Naive thymus-derived CD8-positive, alpha-beta T cell (primary cell): ENCODE measurements around the gene KCNIP4. TPM values are rescaled to one million over a fixed set of nuclear protein-coding genes. Genes with fewer than 3 reads are reported as not detected.
A peak's percentile ranks its signal among the peaks of the same experiment; 100 is the strongest.
"Not testable (repeated sequence)": the region's sequence is repeated elsewhere in the genome, so short reads cannot be mapped to it uniquely, and the experiment has no call there.

ENCODE experiments used
- ATAC-seq, 2 donors: fragments of 150-1000 bp; cut with Tn5 transposase in 1 of 2; sonication (Bioruptor Pico), chemical (Tn5 transposase) in 1 of 2; 1 replicate in 1 of 2; 2 replicates in 1 of 2; pipeline ENCODE4 v1.10.0; 2021; ENCODE audit warnings: mild to moderate bottlenecking in 2 of 2, moderate library complexity in 2 of 2
- POLR2A ChIA-PET: fragments of 350-600 bp; sonication (Branson Sonifier 250); formaldehyde crosslinking; loops from one replicate; lab custom pipeline; 2021; ENCODE audit warnings: antibody characterized with exemption; lab: Charles Lee
- DNase-seq, 10 donors: peaks; one replicate each; pipeline versions ENCODE4 v3.0.0 to v3.0.0-alpha.2; 2020 to 2022
- H3K27ac Mint-ChIP-seq, 10 donors: one replicate each; pipeline ENCODE4 v1.8.0; 2020 to 2022; ENCODE audit warnings: mild to moderate bottlenecking in 10 of 10, mixed read lengths in 10 of 10, moderate library complexity in 4 of 10, inconsistent platforms in 1 of 10
- H3K27me3 Mint-ChIP-seq, 5 donors: one replicate each; pipeline ENCODE4 v1.8.0; 2021 to 2022; ENCODE audit warnings: mixed read lengths in 5 of 5
- H3K36me3 Mint-ChIP-seq, 3 donors: one replicate each; pipeline ENCODE4 v1.8.0; 2020 to 2022; ENCODE audit warnings: mixed read lengths in 3 of 3, mild to moderate bottlenecking in 2 of 3, inconsistent platforms in 1 of 3
- H3K4me1 Mint-ChIP-seq, 4 donors: one replicate each; pipeline ENCODE4 v1.8.0; 2021 to 2022; ENCODE audit warnings: mixed read lengths in 4 of 4
- H3K4me3 Mint-ChIP-seq, 10 donors: one replicate each; pipeline ENCODE4 v1.8.0; 2020 to 2022; ENCODE audit warnings: mild to moderate bottlenecking in 10 of 10, mixed read lengths in 10 of 10, moderate library complexity in 6 of 10, inconsistent platforms in 1 of 10
- H3K9me3 Mint-ChIP-seq, 9 donors: one replicate each; pipeline ENCODE4 v1.8.0; 2020 to 2022; ENCODE audit warnings: mixed read lengths in 9 of 9, mild to moderate bottlenecking in 3 of 9, inconsistent platforms in 1 of 9, moderate library complexity in 1 of 9
- polyA plus RNA-seq, 3 donors: library from polyadenylated mRNA; unstranded; fragments of 300-500 nt; fragmentation: Illumina TruSeq; gene quantifications; one replicate each; pipeline ENCODE4 v1.2.3, GENCODE V29; 2021
- total RNA-seq, 8 experiments: library from RNA in 2 of 8; stranded (reverse) in 2 of 8; gene quantifications; one replicate each; pipeline ENCODE4 v1.2.3 and lab custom pipeline; 2021 to 2026

The KCNIP4 gene
- total and polyA plus RNA-seq, 5 experiments from 2014 or later, result 0.19 to 0.36 TPM; not detected in 3

GRCh38 chr4:20761382-20761781, 1187.2 kb downstream of the KCNIP4 start:
- H3K27me3 Mint-ChIP-seq, result peaks cover 0 to 1% (median 0%) of the 10 kb centered on the region in 5 donors
- no peak for DNase-seq
- H3K4me1 Mint-ChIP-seq, result no peaks in the 10 kb centered on the region
- H3K9me3 Mint-ChIP-seq, result no peaks in the 10 kb centered on the region
- POLR2A ChIA-PET, result no interaction called here
- no peak overlapping the region for H3K4me3 Mint-ChIP-seq
- no peak overlapping the region for H3K27ac Mint-ChIP-seq
- ATAC-seq, result no peak
- H3K36me3 Mint-ChIP-seq, result no peaks in the 10 kb centered on the region

GRCh38 chr4:20760053-20760452, 1188.5 kb downstream of the KCNIP4 start:
- POLR2A ChIA-PET, result no interaction called here
- ATAC-seq, result no peak
- Mint-ChIP-seq H3K27ac (no peak overlapping the region), H3K9me3 (no peaks in the 10 kb centered on the region), H3K4me1 (no peaks in the 10 kb centered on the region), H3K36me3 (no peaks in the 10 kb centered on the region), H3K27me3 (no peaks in the 10 kb centered on the region), H3K4me3 (no peak overlapping the region)
- DNase-seq, result no peak

DNA sequence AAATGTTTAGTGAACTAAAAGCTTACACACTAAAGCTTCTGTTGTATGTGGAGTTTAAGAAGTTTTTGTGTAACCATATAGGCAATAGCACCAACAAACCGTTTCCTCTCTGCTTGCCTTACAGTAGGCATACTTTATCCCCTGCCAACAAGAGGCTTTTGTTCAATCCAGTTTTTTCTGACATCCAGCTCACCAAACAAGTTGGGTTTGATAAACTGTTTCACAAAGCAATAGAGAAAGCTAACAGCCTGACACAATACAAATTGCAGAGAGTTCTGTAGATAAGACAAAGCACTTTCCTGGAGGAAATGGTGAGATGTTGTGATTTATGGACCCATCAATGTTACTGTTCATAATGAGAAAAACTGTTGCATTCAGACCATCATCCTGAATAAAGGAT, 1194.5 kb downstream of the KCNIP4 start:
- DNase-seq (no peak), ATAC-seq (no peak)
- Mint-ChIP-seq H3K27ac (no peak overlapping the region), H3K4me3 (no peak overlapping the region), H3K36me3 (peaks cover 7 to 15% (median 14%) of the 10 kb centered on the region in 3 donors), H3K4me1 (peaks cover 0 to 5% (median 2%) of the 10 kb centered on the region in 4 donors), H3K9me3 (peaks cover 0 to 2% (median 0%) of the 10 kb centered on the region in 9 donors), H3K27me3 (no peaks in the 10 kb centered on the region)
- POLR2A ChIA-PET, result no interaction called here

- Mint-ChIP-seq H3K4me1 (peaks cover 0 to 5% (median 3%) of the 10 kb centered on the region in 4 donors), H3K36me3 (peaks cover 12 to 15% (median 14%) of the 10 kb centered on the region in 3 donors), H3K27ac (no peak overlapping the region), H3K27me3 (no peaks in the 10 kb centered on the region), H3K4me3 (no peak overlapping the region), H3K9me3 (peaks cover 0 to 3% (median 0%) of the 10 kb centered on the region in 9 donors)
- POLR2A ChIA-PET, result no interaction called here
- DNase-seq, result no peak
- ATAC-seq, result no peak
These were observed 1195.9 kb downstream of the KCNIP4 start for GRCh38 chr4:20752641-20753040.

- H3K27me3 Mint-ChIP-seq, POLR2A ChIA-PET, DNase-seq, H3K27ac Mint-ChIP-seq, H3K4me3 Mint-ChIP-seq, ATAC-seq, H3K4me1 Mint-ChIP-seq: not testable (repeated sequence)
- peaks cover 0 to 43% (median 25%) of the 10 kb centered on the region in 9 donors for H3K9me3 Mint-ChIP-seq
- H3K36me3 Mint-ChIP-seq, result peaks cover 1 to 24% (median 22%) of the 10 kb centered on the region in 3 donors
These were observed 1202.6 kb downstream of the KCNIP4 start for GRCh38 chr4:20746000-20746399.

DNA sequence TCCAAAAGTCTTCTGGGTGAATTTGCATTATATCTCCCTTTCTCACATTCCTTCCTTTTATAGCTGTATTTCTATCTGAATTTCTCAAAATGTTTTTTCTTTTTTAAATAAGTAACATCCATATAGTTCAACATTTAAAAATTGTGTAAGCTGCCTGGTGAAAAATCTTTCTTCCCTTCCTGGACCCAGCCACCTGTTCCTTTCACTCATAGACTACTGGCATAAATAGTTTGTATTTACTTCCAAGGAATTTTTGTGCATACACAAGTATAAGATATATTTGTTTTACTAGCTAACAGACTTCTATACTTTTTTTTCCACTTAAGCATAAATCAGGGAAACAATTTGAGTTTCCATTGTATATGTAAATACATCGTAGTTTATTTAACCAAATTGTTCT, 1212.6 kb downstream of the KCNIP4 start:
- no peak overlapping the region for H3K27ac Mint-ChIP-seq
- peaks cover 0 to 3% (median 0%) of the 10 kb centered on the region in 4 donors for H3K4me1 Mint-ChIP-seq
- peaks cover 50 to 73% (median 67%) of the 10 kb centered on the region in 3 donors for H3K36me3 Mint-ChIP-seq
- ATAC-seq (no peak), DNase-seq (no peak)
- H3K4me3 Mint-ChIP-seq, result no peak overlapping the region
- POLR2A ChIA-PET, result no interaction called here
- peaks cover 8 to 48% (median 39%) of the 10 kb centered on the region in 9 donors for H3K9me3 Mint-ChIP-seq
- H3K27me3 Mint-ChIP-seq, result no peaks in the 10 kb centered on the region

DNA sequence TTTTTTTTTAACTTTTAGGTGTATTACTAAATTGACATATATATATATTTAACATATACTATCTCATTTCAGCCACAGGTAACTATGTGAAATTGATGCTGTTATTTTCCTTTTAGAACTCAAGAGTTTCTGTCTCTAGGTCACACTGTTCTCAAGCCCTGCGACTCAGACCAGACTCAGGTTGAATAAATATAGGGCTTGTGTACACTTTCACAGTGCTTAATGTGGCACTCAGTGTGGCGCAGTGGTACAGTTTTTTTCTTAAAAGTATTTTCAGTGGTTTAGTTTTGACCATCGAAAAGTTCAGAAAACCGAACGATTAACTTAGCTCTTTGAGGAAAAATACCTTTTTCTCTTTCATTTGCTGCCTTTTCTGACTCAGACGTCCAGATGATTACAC, 1223.7 kb downstream of the KCNIP4 start:
- Mint-ChIP-seq H3K4me3 (no peak overlapping the region), H3K36me3 (peaks cover 25 to 81% (median 70%) of the 10 kb centered on the region in 3 donors), H3K4me1 (peaks cover 0 to 3% (median 0%) of the 10 kb centered on the region in 4 donors), H3K9me3 (peaks cover 5 to 15% (median 10%) of the 10 kb centered on the region in 9 donors), H3K27me3 (no peaks in the 10 kb centered on the region), H3K27ac (no peak overlapping the region)
- DNase-seq (no peak), ATAC-seq (no peak)
- POLR2A ChIA-PET, result no interaction called here

GRCh38 chr4:20723463-20723862, 1225.1 kb downstream of the KCNIP4 start:
- POLR2A ChIA-PET, result no interaction called here
- no peak overlapping the region for H3K27ac Mint-ChIP-seq
- DNase-seq, result no peak
- no peak overlapping the region for H3K4me3 Mint-ChIP-seq
- no peaks in the 10 kb centered on the region for H3K27me3 Mint-ChIP-seq
- H3K9me3 Mint-ChIP-seq, result peaks cover 5 to 23% (median 12%) of the 10 kb centered on the region in 9 donors
- peaks cover 33 to 86% (median 76%) of the 10 kb centered on the region in 3 donors for H3K36me3 Mint-ChIP-seq
- H3K4me1 Mint-ChIP-seq, result peaks cover 0 to 8% (median 0%) of the 10 kb centered on the region in 4 donors
- ATAC-seq, result no peak

DNA sequence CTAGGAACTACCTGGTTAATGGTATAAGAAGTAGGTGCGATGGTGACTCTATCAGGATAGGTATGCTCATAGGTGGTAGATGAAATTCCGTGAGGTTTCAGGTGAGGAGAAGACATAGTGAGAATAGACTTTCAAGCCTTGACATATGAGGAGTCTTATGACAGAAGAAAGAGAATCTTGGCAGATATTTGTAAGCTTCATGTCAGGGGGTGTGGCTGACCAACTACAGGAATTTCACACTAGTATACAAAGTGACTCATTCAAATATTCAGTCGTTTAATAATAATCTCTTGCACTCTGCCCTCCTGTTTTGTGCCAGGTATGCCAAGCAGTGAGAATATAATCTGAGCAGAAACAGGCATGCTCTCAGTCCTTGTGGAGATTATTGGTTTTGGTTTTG, 1225.6 kb downstream of the KCNIP4 start:
- Mint-ChIP-seq H3K27ac (no peak overlapping the region), H3K4me3 (no peak overlapping the region), H3K4me1 (peaks cover 0 to 8% (median 0%) of the 10 kb centered on the region in 4 donors), H3K27me3 (no peaks in the 10 kb centered on the region), H3K36me3 (peaks cover 33 to 91% (median 81%) of the 10 kb centered on the region in 3 donors), H3K9me3 (peaks cover 5 to 23% (median 13%) of the 10 kb centered on the region in 9 donors)
- POLR2A ChIA-PET, result no interaction called here
- ATAC-seq (no peak), DNase-seq (no peak)

DNA sequence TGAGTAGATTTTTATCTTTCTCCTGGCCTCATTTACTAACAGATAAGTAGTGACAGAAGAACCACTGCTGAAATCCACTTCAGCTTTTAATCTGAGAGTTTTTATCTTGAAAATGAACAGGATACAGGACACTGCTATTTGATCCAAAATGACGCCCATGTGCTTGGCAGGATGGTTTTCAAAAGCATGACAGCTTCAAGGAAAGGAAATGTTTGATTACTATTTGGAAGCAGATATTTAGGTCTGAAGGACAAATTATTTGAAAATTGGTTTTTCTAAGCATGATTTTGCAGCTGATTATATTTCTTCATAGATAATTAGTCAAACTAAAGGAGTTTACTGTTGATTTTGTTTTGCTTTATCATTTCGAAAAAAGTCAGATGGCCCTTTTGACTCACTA, 1237.2 kb downstream of the KCNIP4 start:
- no peaks in the 10 kb centered on the region for H3K27me3 Mint-ChIP-seq
- H3K4me3 Mint-ChIP-seq, result no peak overlapping the region
- H3K4me1 Mint-ChIP-seq, result peaks cover 0 to 2% (median 0%) of the 10 kb centered on the region in 4 donors
- no peak overlapping the region for H3K27ac Mint-ChIP-seq
- H3K36me3 Mint-ChIP-seq, result peaks cover 20 to 67% (median 46%) of the 10 kb centered on the region in 3 donors
- POLR2A ChIA-PET, result no interaction called here
- ATAC-seq (no peak), DNase-seq (no peak)
- peaks cover 0 to 9% (median 0%) of the 10 kb centered on the region in 9 donors for H3K9me3 Mint-ChIP-seq

DNA sequence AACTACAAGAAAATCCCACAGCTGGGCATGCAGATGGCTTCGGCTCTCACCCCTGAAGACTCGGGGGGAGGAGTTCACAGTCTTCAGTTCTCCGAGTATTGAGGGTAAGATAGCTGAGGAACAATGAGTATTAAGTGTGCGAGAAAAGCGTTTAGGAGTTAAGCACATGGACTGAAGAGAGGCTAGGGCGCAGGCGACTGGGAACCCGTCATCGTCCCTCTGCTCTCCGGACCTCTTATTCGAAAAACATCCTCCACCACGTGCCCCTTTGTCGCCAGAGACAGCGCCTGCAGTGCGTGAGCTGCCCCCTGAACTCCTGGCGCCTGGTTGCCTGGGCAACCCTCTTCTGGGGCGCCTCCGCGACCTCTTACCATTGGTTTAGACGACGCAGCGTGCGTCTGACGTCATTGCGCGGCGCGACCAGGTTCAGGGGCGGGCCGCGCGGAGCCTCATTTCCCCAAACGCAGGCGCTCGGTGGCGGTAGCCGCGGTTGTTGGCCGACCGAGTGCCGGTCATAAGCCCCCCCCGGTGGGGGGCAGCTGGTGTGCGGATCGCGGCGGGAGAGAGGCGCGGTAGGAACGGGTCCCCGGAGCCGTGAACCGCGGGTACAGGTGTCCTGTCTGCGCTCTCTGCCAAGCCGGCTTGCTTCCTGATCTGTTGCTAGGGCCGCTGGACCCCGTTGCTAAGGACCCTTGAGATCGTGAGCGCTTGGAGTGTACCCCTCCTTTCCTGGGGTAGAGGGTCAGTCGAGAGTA, 1248.4 kb downstream of the KCNIP4 start, which contains the start of gene PACRGL:
PACRGL (plus strand) TSS at position 452 of the 755 bp plus-strand sequence. CDS start 4,024 bp downstream, outside the sequence.
- H3K36me3 Mint-ChIP-seq, result peaks cover 0 to 15% (median 5%) of the 10 kb centered on the region in 3 donors
- peaks cover 12 to 43% (median 30%) of the 10 kb centered on the region in 4 donors for H3K4me1 Mint-ChIP-seq
- peak within 1 kb of the TSS; percentile 88 to 96 (median 94) for H3K4me3 Mint-ChIP-seq
- DNase-seq, result peak; percentile 89 to 98 (median 94)
- ATAC-seq, result peak; percentile 97 to 98
- peaks cover 0 to 2% (median 2%) of the 10 kb centered on the region in 5 donors for H3K27me3 Mint-ChIP-seq
- H3K27ac Mint-ChIP-seq, result peak within 1 kb of the TSS; percentile 88 to 99 (median 97)
- no peaks in the 10 kb centered on the region for H3K9me3 Mint-ChIP-seq
- POLR2A ChIA-PET, result no interaction called here

DNA sequence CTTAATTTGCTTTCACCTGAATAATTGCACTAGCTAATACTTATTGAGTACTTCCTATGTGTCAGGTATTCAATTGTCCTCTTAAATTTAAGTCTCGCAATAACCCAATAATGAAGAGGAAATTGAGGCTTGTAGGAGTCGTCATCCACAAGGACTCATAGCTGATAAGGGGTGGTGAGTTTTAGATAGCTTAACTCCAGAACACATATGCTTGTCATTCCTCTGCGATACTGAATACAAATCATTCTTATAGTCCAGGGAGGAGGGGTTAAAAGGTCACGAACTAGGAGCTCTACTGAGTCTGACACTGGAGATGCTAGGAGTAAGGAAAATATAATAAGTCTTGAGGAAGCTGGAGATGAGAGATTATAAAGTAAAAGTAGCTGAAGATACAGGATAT, 1249.8 kb downstream of the KCNIP4 start:
- POLR2A ChIA-PET, result no interaction called here
- peak overlapping the region in 9 of 10 donors; percentile 44 to 95 (median 61) for H3K4me3 Mint-ChIP-seq
- H3K4me1 Mint-ChIP-seq, result peaks cover 11 to 43% (median 29%) of the 10 kb centered on the region in 4 donors
- ATAC-seq (no peak), DNase-seq (no peak)
- peaks cover 0 to 2% (median 0%) of the 10 kb centered on the region in 3 donors for H3K36me3 Mint-ChIP-seq
- peak overlapping the region; percentile 22 to 91 (median 80) for H3K27ac Mint-ChIP-seq
- peaks cover 0 to 4% (median 2%) of the 10 kb centered on the region in 5 donors for H3K27me3 Mint-ChIP-seq
- no peaks in the 10 kb centered on the region for H3K9me3 Mint-ChIP-seq

- Mint-ChIP-seq H3K9me3 (no peaks in the 10 kb centered on the region), H3K27ac (peak overlapping the region in 6 of 10 donors; percentile 2 to 84 (median 52)), H3K4me3 (peak overlapping the region in 1 of 10 donors; percentile 41), H3K27me3 (peaks cover 0 to 4% (median 2%) of the 10 kb centered on the region in 5 donors), H3K4me1 (peaks cover 9 to 43% (median 28%) of the 10 kb centered on the region in 4 donors), H3K36me3 (no peaks in the 10 kb centered on the region)
- ATAC-seq (no peak), DNase-seq (no peak)
- POLR2A ChIA-PET, result no interaction called here
These were observed 1250.2 kb downstream of the KCNIP4 start for GRCh38 chr4:20698382-20698781.
